ELR (cell line): ENCODE measurements around the gene GPR17.
A peak's percentile ranks its signal among the peaks of the same experiment; 100 is the strongest.

Experiments
- DNase-seq: peaks from one replicate; pipeline ENCODE4 v3.0.0-alpha.2; 2015; ENCODE audit warnings: low read depth

Gene GPR17

GRCh38 chr2:127614731-127615130 lies 31.2 kb upstream of the GPR17 start:
- DNase-seq, result peak; percentile 91

GRCh38 chr2:127615511-127616166 lies 30.3 kb upstream of the GPR17 start:
- DNase-seq, result peak; percentile 91

GRCh38 chr2:127618551-127619202 lies 27.3 kb upstream of the GPR17 start:
- peak; percentile 50 for DNase-seq

- no peak for DNase-seq
Observed at GRCh38 chr2:127619203-127619590, 26.8 kb upstream of the GPR17 start.

GRCh38 chr2:127619877-127620705 lies 25.9 kb upstream of the GPR17 start:
- no peak for DNase-seq

- DNase-seq, result no peak
Observed at GRCh38 chr2:127620866-127621265, 25.1 kb upstream of the GPR17 start.

GRCh38 chr2:127621981-127622431 lies 23.9 kb upstream of the GPR17 start:
- no peak for DNase-seq

GRCh38 chr2:127622561-127623387 lies 23.2 kb upstream of the GPR17 start:
- no peak for DNase-seq

GRCh38 chr2:127623388-127624319 lies 22.3 kb upstream of the GPR17 start:
- peak; percentile 92 for DNase-seq

GRCh38 chr2:127624320-127624755 lies 21.6 kb upstream of the GPR17 start:
- no peak for DNase-seq

GRCh38 chr2:127624756-127625571 lies 21.0 kb upstream of the GPR17 start:
- DNase-seq, result no peak

- DNase-seq, result no peak
Observed at GRCh38 chr2:127625572-127625951, 20.4 kb upstream of the GPR17 start.

GRCh38 chr2:127626175-127626574 lies 19.8 kb upstream of the GPR17 start:
- no peak for DNase-seq

GRCh38 chr2:127626917-127627739 lies 18.8 kb upstream of the GPR17 start:
- DNase-seq, result no peak

GRCh38 chr2:127627740-127628571 lies 18.0 kb upstream of the GPR17 start:
- no peak for DNase-seq

GRCh38 chr2:127628767-127629614 lies 17.0 kb upstream of the GPR17 start:
- DNase-seq, result no peak

GRCh38 chr2:127629637-127630036 lies 16.3 kb upstream of the GPR17 start:
- no peak for DNase-seq
